Stimulated activated CD8-positive, alpha-beta memory T cell treated with anti-CD3 and anti-CD28 coated beads, Interleukin-15, amount 100 ng/mL, for 48 hours (primary cell): Measurements from ENCODE around the gene ESPN.
A peak's percentile ranks its signal among the peaks of the same experiment; 100 is the strongest.
"Not testable (repeated sequence)": the region's sequence is repeated elsewhere in the genome, so short reads cannot be mapped to it uniquely, and the experiment has no call there.

Experiments
- DNase-seq, 2 donors: peaks; one replicate each; pipeline ENCODE4 v3.0.0-alpha.2; 2020; ENCODE audit warnings: low read depth in 2 of 2

ESPN gene

GRCh38 chr1:6428453-6428852, 3.9 kb downstream of the ESPN start:
- not testable (repeated sequence) for DNase-seq

GRCh38 chr1:6429660-6430411, 5.3 kb downstream of the ESPN start:
- not testable (repeated sequence) for DNase-seq

- not testable (repeated sequence) for DNase-seq
Observed at GRCh38 chr1:6431645-6432579, 7.3 kb downstream of the ESPN start.

- DNase-seq = no peak
Observed at GRCh38 chr1:6434186-6434585, 9.6 kb downstream of the ESPN start.

- no peak for DNase-seq
Observed at GRCh38 chr1:6435129-6435528, 10.6 kb downstream of the ESPN start.

- no peak for DNase-seq
Observed at GRCh38 chr1:6435547-6435946, 11.0 kb downstream of the ESPN start.

- not testable (repeated sequence) for DNase-seq
Observed at GRCh38 chr1:6436277-6436676, 11.7 kb downstream of the ESPN start.

GRCh38 chr1:6437012-6437700, 12.6 kb downstream of the ESPN start:
- DNase-seq = not testable (repeated sequence)

- no peak for DNase-seq
Observed at GRCh38 chr1:6438047-6438525, 13.5 kb downstream of the ESPN start.

- DNase-seq = peak; percentile 67 to 69
Observed at GRCh38 chr1:6440198-6441126, 15.9 kb downstream of the ESPN start.

- DNase-seq = no peak
Observed at GRCh38 chr1:6441586-6441985, 17.0 kb downstream of the ESPN start.

GRCh38 chr1:6443339-6444115, 19.0 kb downstream of the ESPN start:
- no peak for DNase-seq

- DNase-seq = no peak
Observed at GRCh38 chr1:6444377-6444776, 19.8 kb downstream of the ESPN start.

- DNase-seq = no peak
Observed at GRCh38 chr1:6445062-6445763, 20.6 kb downstream of the ESPN start.

GRCh38 chr1:6445929-6446328, 21.4 kb downstream of the ESPN start:
- DNase-seq = not testable (repeated sequence)

GRCh38 chr1:6446665-6447015, 22.1 kb downstream of the ESPN start:
- DNase-seq = no peak

- DNase-seq = no peak
Observed at GRCh38 chr1:6447016-6447817, 22.6 kb downstream of the ESPN start.

GRCh38 chr1:6447818-6448748, 23.5 kb downstream of the ESPN start:
- DNase-seq = no peak
